ENCODE measurements around the gene CHRNA3. TPM values are rescaled to one million over a fixed set of nuclear protein-coding genes. Genes with fewer than 3 reads are reported as not detected.

The CHRNA3 gene
- total and polyA plus RNA-seq, 12 donors: 0.04 to 9.2 (median 0.54) TPM; not detected in 4

- H3K27me3 ChIP-seq: peaks cover 14 to 69% (median 60%) of the 10 kb centered on the region in 7 donors
- WGBS, 2 donors: 71 to 81% methylated on average over 10 of the region's 10 CpGs
- ATAC-seq: no peak
These were observed 1.1 kb upstream of the CHRNA3 start for GRCh38 chr15:78621810-78622402.

GRCh38 chr15:78620021-78620526 is 722 bp downstream of the CHRNA3 start:
- intact Hi-C loops (cut with DNase I): no loop called here
- H3K4me1 ChIP-seq: peaks cover 3 to 25% (median 18%) of the 10 kb centered on the region in 9 donors
- H3K9me3 ChIP-seq: no peaks in the 10 kb centered on the region
- no peak overlapping the region for H3K27ac ChIP-seq
- TF ChIP-seq CTCF (IDR thresholded peaks at IDR 0.05): peak in 6 of 9 donors; percentile 18 to 51 (median 32)
- 1 to 2% methylated on average over 40 to 41 of the region's 41 CpGs for WGBS, 2 donors
- H3K27me3 ChIP-seq: peaks cover 14 to 61% (median 55%) of the 10 kb centered on the region in 7 donors
- no peak for DNase-seq
- H3K4me3 ChIP-seq: peak overlapping the region in 9 of 10 donors; percentile 28 to 49 (median 43)
- H3K36me3 ChIP-seq: no peaks in the 10 kb centered on the region
- ATAC-seq: peak in 5 of 8 donors; percentile 22 to 35 (median 29)

More at GRCh38 chr15:78621810-78622402, 1.1 kb upstream of the CHRNA3 start:
- Histone ChIP-seq H3K36me3 (no peaks in the 10 kb centered on the region), H3K4me3 (no peak overlapping the region), H3K4me1 (peaks cover 3 to 25% (median 18%) of the 10 kb centered on the region in 9 donors), H3K9me3 (no peaks in the 10 kb centered on the region), H3K27ac (no peak overlapping the region)
- no peak for TF ChIP-seq CTCF (IDR thresholded peaks at IDR 0.05)
- intact Hi-C loops (cut with DNase I): no loop called here
- no peak for DNase-seq

GRCh38 chr15:78619022-78619950 is 1.5 kb downstream of the CHRNA3 start:
- DNase-seq (no peak), ATAC-seq (peak in 1 of 8 donors; percentile 51)
- Histone ChIP-seq H3K4me1 (peaks cover 3 to 25% (median 18%) of the 10 kb centered on the region in 9 donors), H3K9me3 (no peaks in the 10 kb centered on the region), H3K27me3 (peaks cover 14 to 56% (median 50%) of the 10 kb centered on the region in 7 donors), H3K4me3 (peak overlapping the region in 3 of 10 donors; percentile 43 to 49 (median 47)), H3K27ac (no peak overlapping the region), H3K36me3 (no peaks in the 10 kb centered on the region)
- WGBS, 2 donors: 36 to 45% methylated on average over 20 of the region's 20 CpGs
- no peak for TF ChIP-seq CTCF (IDR thresholded peaks at IDR 0.05)
- intact Hi-C loops (cut with DNase I): loop anchor here in 6 of 10 donors (2.0 to 5.0 kb wide), 4 partner anchors 88 to 133 kb away; no protein-coding TSS in a partner anchor

GRCh38 chr15:78618490-78618934 is 2.3 kb downstream of the CHRNA3 start:
- no peak overlapping the region for H3K27ac ChIP-seq
- H3K36me3 ChIP-seq: no peaks in the 10 kb centered on the region
- WGBS, 2 donors: 5 to 11% methylated on average over 8 of the region's 8 CpGs
- intact Hi-C loops (cut with DNase I): loop anchor here (1.0 to 5.0 kb wide), 7 partner anchors 89 to 134 kb away; no protein-coding TSS in a partner anchor
- H3K4me1 ChIP-seq: peaks cover 3 to 25% (median 18%) of the 10 kb centered on the region in 9 donors
- peaks cover 14 to 51% (median 46%) of the 10 kb centered on the region in 7 donors for H3K27me3 ChIP-seq
- peak; percentile 70 to 91 for DNase-seq
- peak; percentile 59 to 87 (median 81) for ATAC-seq
- H3K9me3 ChIP-seq: no peaks in the 10 kb centered on the region
- TF ChIP-seq CTCF (IDR thresholded peaks at IDR 0.05): peak; percentile 82 to 91 (median 87)
- H3K4me3 ChIP-seq: no peak overlapping the region

Data from heart right ventricle (tissue), 16 donors.